Measurements from ENCODE around the gene LRP4. TPM values are rescaled to one million over a fixed set of nuclear protein-coding genes. Genes with fewer than 3 reads are reported as not detected.

Gene LRP4
- total RNA-seq, 1 experiment from 2014 or later = 6.8 TPM

GRCh38 chr11:46827995-46828394, 90.4 kb downstream of the LRP4 start:
- Histone ChIP-seq H3K27ac (no peak overlapping the region), H3K4me3 (no peak overlapping the region)
- no peak for DNase-seq

DNA sequence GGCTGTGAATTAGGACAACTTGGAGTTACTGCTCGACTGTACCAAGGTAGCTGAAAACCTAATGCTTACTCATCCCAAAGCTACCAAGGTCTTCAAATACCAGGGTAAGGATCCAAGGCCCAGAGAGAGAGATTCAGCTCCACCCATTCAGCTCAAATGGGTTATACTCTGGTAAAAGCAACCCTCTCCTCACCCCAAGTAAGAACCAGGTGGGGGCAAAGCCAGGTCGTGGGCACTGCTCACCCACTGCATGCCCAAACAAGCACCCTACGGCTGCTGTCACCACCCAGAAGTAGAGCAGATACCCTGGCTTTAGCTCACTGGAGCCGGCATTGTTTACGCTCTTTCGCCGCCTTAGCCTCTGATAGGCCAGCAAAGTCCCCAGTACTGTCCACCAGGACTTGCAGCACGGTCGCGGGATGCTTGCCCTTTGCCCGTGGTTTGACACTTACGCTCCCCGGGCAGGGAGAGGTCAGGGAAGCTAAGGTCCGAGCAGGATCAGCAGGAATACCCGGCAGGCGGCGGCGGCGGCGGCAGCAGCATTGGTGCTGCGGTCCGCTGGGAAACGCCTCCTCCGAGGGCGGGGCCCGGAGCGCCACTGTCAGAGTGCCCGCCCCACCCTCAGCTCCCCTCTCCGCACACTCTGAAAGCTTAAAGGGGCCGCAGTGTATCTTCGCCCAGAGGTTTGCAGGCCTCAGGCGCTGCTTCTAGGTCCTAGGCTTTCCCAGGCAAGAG, 91.9 kb downstream of the LRP4 start:
- Histone ChIP-seq H3K27ac (no peak overlapping the region), H3K4me3 (peak overlapping the region; percentile 18; the same call in 1 of the 2 replicates), H3K4me1 (no peaks in the 10 kb centered on the region), H3K9me3 (replicated peaks) (no peaks in the 10 kb centered on the region; the same call in 1 of the 2 replicates), H3K27me3 (no peaks in the 10 kb centered on the region), H3K36me3 (peaks cover 27% of the 10 kb centered on the region)
- peak; percentile 37 to 51 for DNase-seq

More at GRCh38 chr11:46827995-46828394, 90.4 kb downstream of the LRP4 start:
- peaks cover 6% of the 10 kb centered on the region for H3K4me1 ChIP-seq
- H3K27me3 ChIP-seq = no peaks in the 10 kb centered on the region
- H3K36me3 ChIP-seq = peaks cover 27% of the 10 kb centered on the region
- H3K9me3 ChIP-seq (replicated peaks) = no peaks in the 10 kb centered on the region; the same call in 1 of the 2 replicates

- H3K27ac ChIP-seq = no peak overlapping the region
- H3K27me3 ChIP-seq = no peaks in the 10 kb centered on the region
- H3K4me3 ChIP-seq = no peak overlapping the region
- no peaks in the 10 kb centered on the region for H3K4me1 ChIP-seq
- peak in 1 of 2 experiments; percentile 45 for DNase-seq
- no peaks in the 10 kb centered on the region for H3K9me3 ChIP-seq (replicated peaks)
- H3K36me3 ChIP-seq = peaks cover 68% of the 10 kb centered on the region
These were observed 109.4 kb downstream of the LRP4 start for GRCh38 chr11:46808799-46809431.

Other genes starting within 250 kb of the LRP4 start
- gene ARHGAP1, start 217.9 kb downstream of the LRP4 start, total RNA-seq (2014; rRNA removed; shearing (Covaris generic)) = 21.7 and 21.8 TPM in 2 replicates
- gene ZNF408, start 217.5 kb downstream of the LRP4 start, total RNA-seq (2014; rRNA removed; shearing (Covaris generic)) = 8.5 and 8.7 TPM in 2 replicates
- gene F2, start 199.3 kb downstream of the LRP4 start, total RNA-seq (2014; rRNA removed; shearing (Covaris generic)) = 0.06 and 0.15 TPM in 2 replicates
- 176 and 184 TPM in 2 replicates for gene CKAP5, start 72.3 kb downstream of the LRP4 start, total RNA-seq (2014; rRNA removed; shearing (Covaris generic))
- gene CSTPP1, start 18.2 kb upstream of the LRP4 start, total RNA-seq (2014; rRNA removed; shearing (Covaris generic)) = 22.3 and 24.5 TPM in 2 replicates

Measured in SJCRH30 (cell line).